Right atrium auricular region (tissue), 2 donors: ENCODE results near the gene HMGXB3. TPM values are rescaled to one million over a fixed set of nuclear protein-coding genes. Genes with fewer than 3 reads are reported as not detected.

Experiments used
- DNase-seq: peaks from one replicate; pipeline ENCODE4 v3.0.0-alpha.2; 2019; ENCODE audit warnings: low spot score
- H3K27ac ChIP-seq, 2 donors: fragments of 200-600 bp; sonication (generic); 1 replicate in 1 of 2; 2 replicates in 1 of 2; pipeline ENCODE4 v1.5.1; 2016 to 2019
- H3K27me3 ChIP-seq, 2 donors: fragments of 200-600 bp; sonication (generic); one replicate each; pipeline versions ENCODE4 v1.5.1 to v1.6.0; 2017 to 2019
- H3K36me3 ChIP-seq: fragments of 200-600 bp; sonication (generic); one replicate; pipeline ENCODE4 v1.5.1; 2016
- H3K4me1 ChIP-seq, 2 donors: fragments of 200-600 bp; sonication (generic); one replicate each; pipeline versions ENCODE4 v1.5.1 to v1.6.0; 2017 to 2019
- H3K4me3 ChIP-seq, 2 donors: fragments of 200-600 bp; sonication (generic); 1 replicate in 1 of 2; 2 replicates in 1 of 2; pipeline ENCODE4 v1.5.1; 2017 to 2019; ENCODE audit warnings: mild to moderate bottlenecking in 1 of 2, moderate library complexity in 1 of 2
- H3K9me3 ChIP-seq, 2 donors: fragments of 200-600 bp; sonication (generic); one replicate each; pipeline ENCODE4 v1.5.1; 2019
- total RNA-seq, 2 donors: library from RNA; depleted of rRNA; stranded (reverse); fragments of >200 nt; gene quantifications; one replicate each; pipeline ENCODE4 v1.1.0, GENCODE V29; 2016
- TF ChIP-seq, protein P1 (sequence below), 2 donors: fragments of 200-600 bp; sonication (generic); IDR thresholded peaks; one replicate each; pipeline ENCODE4 v1.5.1; 2019; ENCODE audit warnings: antibody characterized with exemption in 2 of 2

HMGXB3 gene, protein sequence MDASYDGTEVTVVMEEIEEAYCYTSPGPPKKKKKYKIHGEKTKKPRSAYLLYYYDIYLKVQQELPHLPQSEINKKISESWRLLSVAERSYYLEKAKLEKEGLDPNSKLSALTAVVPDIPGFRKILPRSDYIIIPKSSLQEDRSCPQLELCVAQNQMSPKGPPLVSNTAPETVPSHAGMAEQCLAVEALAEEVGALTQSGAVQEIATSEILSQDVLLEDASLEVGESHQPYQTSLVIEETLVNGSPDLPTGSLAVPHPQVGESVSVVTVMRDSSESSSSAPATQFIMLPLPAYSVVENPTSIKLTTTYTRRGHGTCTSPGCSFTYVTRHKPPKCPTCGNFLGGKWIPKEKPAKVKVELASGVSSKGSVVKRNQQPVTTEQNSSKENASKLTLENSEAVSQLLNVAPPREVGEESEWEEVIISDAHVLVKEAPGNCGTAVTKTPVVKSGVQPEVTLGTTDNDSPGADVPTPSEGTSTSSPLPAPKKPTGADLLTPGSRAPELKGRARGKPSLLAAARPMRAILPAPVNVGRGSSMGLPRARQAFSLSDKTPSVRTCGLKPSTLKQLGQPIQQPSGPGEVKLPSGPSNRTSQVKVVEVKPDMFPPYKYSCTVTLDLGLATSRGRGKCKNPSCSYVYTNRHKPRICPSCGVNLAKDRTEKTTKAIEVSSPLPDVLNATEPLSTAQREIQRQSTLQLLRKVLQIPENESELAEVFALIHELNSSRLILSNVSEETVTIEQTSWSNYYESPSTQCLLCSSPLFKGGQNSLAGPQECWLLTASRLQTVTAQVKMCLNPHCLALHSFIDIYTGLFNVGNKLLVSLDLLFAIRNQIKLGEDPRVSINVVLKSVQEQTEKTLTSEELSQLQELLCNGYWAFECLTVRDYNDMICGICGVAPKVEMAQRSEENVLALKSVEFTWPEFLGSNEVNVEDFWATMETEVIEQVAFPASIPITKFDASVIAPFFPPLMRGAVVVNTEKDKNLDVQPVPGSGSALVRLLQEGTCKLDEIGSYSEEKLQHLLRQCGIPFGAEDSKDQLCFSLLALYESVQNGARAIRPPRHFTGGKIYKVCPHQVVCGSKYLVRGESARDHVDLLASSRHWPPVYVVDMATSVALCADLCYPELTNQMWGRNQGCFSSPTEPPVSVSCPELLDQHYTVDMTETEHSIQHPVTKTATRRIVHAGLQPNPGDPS (N-terminal part only)
- 10 to 100 TPM; 18.4 to 21.1 TPM for total RNA-seq

DNA sequence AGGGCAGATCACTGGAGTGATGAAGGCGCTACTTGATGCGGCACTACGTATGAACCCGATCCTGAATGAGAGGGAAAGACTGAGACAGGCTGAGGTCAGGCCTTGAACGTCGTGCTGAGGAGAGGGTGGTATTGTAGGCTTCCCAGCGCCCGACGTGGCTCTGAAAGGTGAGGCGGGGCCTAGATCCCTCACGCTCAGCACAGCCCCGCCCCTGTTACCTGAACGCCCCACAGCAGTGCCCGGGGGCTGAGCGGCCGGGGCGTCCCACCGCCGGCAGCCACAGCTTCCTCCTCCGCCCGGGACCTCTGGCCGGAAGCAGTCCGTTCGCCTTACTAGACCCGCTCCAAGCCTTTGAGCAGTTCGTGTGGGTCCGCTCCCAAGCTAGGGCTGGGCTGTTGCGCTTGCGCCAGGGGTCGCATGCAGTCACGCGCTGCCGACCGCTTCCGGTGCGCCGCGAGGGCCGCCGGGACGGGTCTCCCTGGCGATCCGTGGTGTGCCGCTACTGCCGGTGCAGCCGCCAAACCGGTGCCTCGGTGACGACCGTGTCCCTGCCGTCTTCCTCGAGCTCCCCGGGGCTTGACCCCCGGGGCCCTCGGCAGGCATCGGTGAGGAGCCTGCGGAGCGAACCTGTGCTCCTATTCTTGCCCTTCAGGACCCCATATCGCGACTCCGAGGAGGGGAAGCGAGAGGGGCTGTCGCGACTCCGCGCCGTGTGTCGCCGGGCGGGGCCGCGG is at the start of gene HMGXB3, which contains the start of gene TIGD6:
Gene HMGXB3, plus strand, starts transcription at position 484 of the 734 bp plus-strand sequence. CDS start 4,114 bp downstream, outside the sequence.
Gene TIGD6, minus strand, starts transcription at position 399 of the 734 bp plus-strand sequence. CDS start 4,306 bp downstream, outside the sequence.
- TF ChIP-seq, protein P1, sequence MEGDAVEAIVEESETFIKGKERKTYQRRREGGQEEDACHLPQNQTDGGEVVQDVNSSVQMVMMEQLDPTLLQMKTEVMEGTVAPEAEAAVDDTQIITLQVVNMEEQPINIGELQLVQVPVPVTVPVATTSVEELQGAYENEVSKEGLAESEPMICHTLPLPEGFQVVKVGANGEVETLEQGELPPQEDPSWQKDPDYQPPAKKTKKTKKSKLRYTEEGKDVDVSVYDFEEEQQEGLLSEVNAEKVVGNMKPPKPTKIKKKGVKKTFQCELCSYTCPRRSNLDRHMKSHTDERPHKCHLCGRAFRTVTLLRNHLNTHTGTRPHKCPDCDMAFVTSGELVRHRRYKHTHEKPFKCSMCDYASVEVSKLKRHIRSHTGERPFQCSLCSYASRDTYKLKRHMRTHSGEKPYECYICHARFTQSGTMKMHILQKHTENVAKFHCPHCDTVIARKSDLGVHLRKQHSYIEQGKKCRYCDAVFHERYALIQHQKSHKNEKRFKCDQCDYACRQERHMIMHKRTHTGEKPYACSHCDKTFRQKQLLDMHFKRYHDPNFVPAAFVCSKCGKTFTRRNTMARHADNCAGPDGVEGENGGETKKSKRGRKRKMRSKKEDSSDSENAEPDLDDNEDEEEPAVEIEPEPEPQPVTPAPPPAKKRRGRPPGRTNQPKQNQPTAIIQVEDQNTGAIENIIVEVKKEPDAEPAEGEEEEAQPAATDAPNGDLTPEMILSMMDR (IDR thresholded peaks at IDR 0.05), result no peak
- H3K9me3 ChIP-seq, result no peaks in the 10 kb centered on the region

DNA sequence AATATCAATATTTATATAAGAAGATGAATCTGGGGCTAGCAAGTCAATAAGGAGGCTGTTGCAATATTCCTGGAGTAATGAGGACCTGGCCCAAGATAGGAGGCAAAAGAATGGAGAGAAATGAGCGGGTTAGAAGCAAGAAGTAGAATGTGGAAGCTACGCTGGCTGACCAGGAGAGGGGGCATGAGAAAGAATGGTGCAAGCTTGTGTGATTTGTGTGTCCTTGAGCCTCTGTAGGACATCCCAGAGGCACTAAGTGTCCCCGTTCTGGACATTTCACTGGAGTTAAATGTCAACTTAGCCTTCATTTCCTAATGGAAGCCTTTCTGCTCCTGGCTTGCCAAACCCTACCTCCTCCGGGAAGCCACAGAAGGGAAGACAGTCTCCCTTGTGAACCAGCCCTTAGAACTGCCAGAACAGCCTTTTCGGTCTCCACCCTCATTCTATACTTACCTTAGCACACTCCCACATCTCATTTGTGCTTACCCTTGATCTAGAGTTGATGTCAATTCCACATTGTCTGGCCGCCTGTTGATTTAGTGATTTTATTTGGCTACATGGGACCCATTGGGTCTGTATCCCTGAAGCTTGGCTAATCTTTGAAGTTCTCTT is 49.3 kb upstream of the HMGXB3 start:
- TF ChIP-seq, protein P1 (IDR thresholded peaks at IDR 0.05), result no peak
- no peak overlapping the region for H3K4me3 ChIP-seq

More for the DNA sequence above, at the start of gene HMGXB3, which contains the start of gene TIGD6:
- peak; percentile 94 for DNase-seq
- Histone ChIP-seq H3K36me3 (peaks cover 17% of the 10 kb centered on the region), H3K4me1 (peaks cover 0 to 40% of the 10 kb centered on the region in 2 donors), H3K27me3 (no peaks in the 10 kb centered on the region), H3K4me3 (peak within 1 kb of the TSS; percentile 73 to 93), H3K27ac (peak within 1 kb of the TSS; percentile 84 to 92)

DNA sequence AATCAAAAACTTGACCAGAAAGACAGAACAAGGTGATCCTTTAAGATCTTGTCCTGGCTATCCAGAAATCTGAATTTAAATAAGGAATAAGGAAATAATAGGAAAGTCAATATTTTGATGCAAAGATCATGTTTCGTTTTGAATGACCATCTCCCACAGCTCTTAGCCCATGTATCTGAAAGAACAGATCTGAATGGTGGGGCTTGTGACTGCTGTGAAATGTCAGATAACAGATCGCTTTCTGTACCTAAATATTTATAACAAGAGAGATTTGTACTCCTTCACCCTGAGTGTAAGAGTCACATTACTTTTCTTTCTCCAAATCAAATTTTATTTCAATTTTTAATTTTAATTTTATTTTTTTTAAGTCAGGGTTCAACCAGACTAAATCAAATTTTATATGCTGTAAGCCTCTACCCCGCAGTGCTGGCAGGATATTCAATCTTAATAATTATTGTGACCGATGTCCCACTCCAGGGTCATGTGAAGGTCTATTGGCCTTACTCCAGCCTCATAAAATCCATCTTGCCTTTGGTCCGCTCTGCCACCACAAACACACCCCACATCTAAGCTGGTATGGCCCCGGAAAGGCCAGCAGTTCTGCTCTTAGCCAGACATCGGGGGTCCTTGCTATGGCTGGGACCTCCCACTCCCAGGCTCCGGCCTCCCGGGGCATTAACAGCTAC is 47.0 kb upstream of the HMGXB3 start:
- no peaks in the 10 kb centered on the region for H3K36me3 ChIP-seq
- TF ChIP-seq, protein P1 (IDR thresholded peaks at IDR 0.05), result no peak
- no peak overlapping the region for H3K4me3 ChIP-seq
- H3K27me3 ChIP-seq, result no peaks in the 10 kb centered on the region
- no peak overlapping the region for H3K27ac ChIP-seq
- H3K4me1 ChIP-seq, result no peaks in the 10 kb centered on the region
- no peaks in the 10 kb centered on the region for H3K9me3 ChIP-seq
- no peak for DNase-seq

More for the DNA sequence above, 49.3 kb upstream of the HMGXB3 start:
- Histone ChIP-seq H3K27me3 (no peaks in the 10 kb centered on the region), H3K27ac (no peak overlapping the region), H3K4me1 (no peaks in the 10 kb centered on the region), H3K36me3 (no peaks in the 10 kb centered on the region), H3K9me3 (no peaks in the 10 kb centered on the region)
- DNase-seq, result no peak

DNA sequence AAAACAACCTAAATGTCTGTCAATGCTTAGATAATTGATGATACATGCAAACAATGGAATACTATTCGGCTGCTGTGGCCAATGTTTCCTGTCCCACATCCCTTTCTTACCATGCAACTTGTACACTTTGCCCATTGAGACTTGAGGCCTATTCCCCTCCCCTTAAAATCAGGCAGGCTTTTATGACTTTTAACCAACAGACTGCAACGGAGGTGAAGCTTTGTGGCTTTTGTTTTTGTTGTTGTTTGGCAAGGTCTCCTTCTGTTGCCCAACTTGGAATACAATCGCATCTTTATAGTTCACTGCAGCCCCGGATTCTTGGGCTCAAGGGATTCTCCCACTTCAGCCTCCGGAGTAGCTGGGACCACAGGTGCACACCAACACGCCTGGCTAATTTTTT is 45.7 kb upstream of the HMGXB3 start:
- Histone ChIP-seq H3K27ac (no peak overlapping the region), H3K9me3 (no peaks in the 10 kb centered on the region), H3K4me3 (no peak overlapping the region), H3K27me3 (no peaks in the 10 kb centered on the region), H3K36me3 (no peaks in the 10 kb centered on the region), H3K4me1 (peaks cover 0 to 4% of the 10 kb centered on the region in 2 donors)
- TF ChIP-seq, protein P1 (IDR thresholded peaks at IDR 0.05), result no peak
- no peak for DNase-seq
